ENCODE measurements around the gene CHPT1. TPM values are rescaled to one million over a fixed set of nuclear protein-coding genes. Genes with fewer than 3 reads are reported as not detected.

The CHPT1 gene
- 11.9 and 20.5 TPM in 2 replicates for polyA plus RNA-seq
- polyA minus RNA-seq: 15.8 and 16.6 TPM in 2 replicates

DNA sequence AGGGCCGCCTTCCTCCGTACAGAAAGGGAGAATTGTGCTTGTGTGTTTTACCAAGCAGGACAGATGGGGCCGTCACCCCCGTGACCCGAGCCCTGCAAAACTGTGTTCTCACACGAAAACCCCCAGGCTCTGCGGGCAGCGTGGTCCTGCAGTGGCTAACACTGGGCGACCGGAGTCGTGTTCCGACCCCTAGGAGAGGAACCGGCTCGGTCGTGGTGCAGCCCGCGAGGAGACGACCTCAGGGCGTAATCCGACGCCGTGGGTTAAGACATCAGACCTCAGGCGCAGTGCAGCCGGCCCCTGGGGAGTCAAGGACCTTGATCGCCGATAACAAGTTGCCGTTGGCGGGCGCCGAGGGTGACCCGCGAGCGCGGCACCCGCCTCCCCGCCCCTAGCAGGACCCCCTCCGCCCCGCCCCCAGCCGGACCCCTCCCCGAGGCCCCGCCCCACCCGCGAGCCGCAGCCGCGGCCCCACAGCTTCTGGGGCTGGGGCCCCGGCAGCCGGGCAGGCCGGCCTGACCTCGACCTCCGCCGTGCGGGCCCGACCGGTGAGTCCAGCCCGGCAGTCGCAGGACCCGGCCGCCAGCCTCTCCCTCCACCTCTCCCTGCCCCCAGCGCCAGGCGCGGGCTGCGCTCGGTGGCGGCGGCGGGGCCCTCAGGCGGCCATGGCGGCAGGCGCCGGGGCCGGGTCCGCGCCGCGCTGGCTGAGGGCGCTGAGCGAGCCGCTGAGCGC lies at the start of gene CHPT1:
Gene CHPT1 (plus strand): TSS at position 444 of the 733 bp plus-strand sequence. CDS start 222 bp downstream, at position 666.
- no peaks in the 10 kb centered on the region for H3K9me3 ChIP-seq (ENCODE audit: low read length)
- H3K4me3 ChIP-seq (ENCODE audit: low read length): peak within 1 kb of the TSS; percentile 91
- TF ChIP-seq, protein P1, sequence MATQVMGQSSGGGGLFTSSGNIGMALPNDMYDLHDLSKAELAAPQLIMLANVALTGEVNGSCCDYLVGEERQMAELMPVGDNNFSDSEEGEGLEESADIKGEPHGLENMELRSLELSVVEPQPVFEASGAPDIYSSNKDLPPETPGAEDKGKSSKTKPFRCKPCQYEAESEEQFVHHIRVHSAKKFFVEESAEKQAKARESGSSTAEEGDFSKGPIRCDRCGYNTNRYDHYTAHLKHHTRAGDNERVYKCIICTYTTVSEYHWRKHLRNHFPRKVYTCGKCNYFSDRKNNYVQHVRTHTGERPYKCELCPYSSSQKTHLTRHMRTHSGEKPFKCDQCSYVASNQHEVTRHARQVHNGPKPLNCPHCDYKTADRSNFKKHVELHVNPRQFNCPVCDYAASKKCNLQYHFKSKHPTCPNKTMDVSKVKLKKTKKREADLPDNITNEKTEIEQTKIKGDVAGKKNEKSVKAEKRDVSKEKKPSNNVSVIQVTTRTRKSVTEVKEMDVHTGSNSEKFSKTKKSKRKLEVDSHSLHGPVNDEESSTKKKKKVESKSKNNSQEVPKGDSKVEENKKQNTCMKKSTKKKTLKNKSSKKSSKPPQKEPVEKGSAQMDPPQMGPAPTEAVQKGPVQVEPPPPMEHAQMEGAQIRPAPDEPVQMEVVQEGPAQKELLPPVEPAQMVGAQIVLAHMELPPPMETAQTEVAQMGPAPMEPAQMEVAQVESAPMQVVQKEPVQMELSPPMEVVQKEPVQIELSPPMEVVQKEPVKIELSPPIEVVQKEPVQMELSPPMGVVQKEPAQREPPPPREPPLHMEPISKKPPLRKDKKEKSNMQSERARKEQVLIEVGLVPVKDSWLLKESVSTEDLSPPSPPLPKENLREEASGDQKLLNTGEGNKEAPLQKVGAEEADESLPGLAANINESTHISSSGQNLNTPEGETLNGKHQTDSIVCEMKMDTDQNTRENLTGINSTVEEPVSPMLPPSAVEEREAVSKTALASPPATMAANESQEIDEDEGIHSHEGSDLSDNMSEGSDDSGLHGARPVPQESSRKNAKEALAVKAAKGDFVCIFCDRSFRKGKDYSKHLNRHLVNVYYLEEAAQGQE (IDR thresholded peaks at IDR 0.05; ENCODE audit: borderline replicate concordance): no peak
- TF ChIP-seq POLR2AphosphoS5 (IDR thresholded peaks at IDR 0.05): peak; percentile 12
- peak; percentile 28 for TF ChIP-seq TAF1 (IDR thresholded peaks at IDR 0.05; ENCODE audit: low read depth)
- no peak for TF ChIP-seq SMC3 (conservative IDR thresholded peaks at IDR 0.05; ENCODE audit: poor library complexity)
- no peaks in the 10 kb centered on the region for H3F3A ChIP-seq (ENCODE audit: insufficient read depth, low read length, poor library complexity, severe bottlenecking)
- H2AFZ ChIP-seq (ENCODE audit: low read depth, low read length): peak within 1 kb of the TSS; percentile 75
- H3K36me3 ChIP-seq (ENCODE audit: insufficient read depth, low read length): no peaks in the 10 kb centered on the region
- no peaks in the 10 kb centered on the region for H3K79me2 ChIP-seq (replicated peaks; ENCODE audit: insufficient read depth, low read length)
- peak within 1 kb of the TSS; percentile 96 for H3K4me2 ChIP-seq (ENCODE audit: low read length)
- peak within 1 kb of the TSS; percentile 55 for H3K27ac ChIP-seq (ENCODE audit: low read length)
- no peaks in the 10 kb centered on the region for H3K27me3 ChIP-seq (ENCODE audit: insufficient read depth, low read depth, low read length)
- no peaks in the 10 kb centered on the region for H3K9me2 ChIP-seq (ENCODE audit: insufficient read depth, low read length)
- H4K20me1 ChIP-seq (ENCODE audit: insufficient read depth): no peaks in the 10 kb centered on the region
- H3K9ac ChIP-seq (ENCODE audit: low read length): peak within 1 kb of the TSS; percentile 83

DNA sequence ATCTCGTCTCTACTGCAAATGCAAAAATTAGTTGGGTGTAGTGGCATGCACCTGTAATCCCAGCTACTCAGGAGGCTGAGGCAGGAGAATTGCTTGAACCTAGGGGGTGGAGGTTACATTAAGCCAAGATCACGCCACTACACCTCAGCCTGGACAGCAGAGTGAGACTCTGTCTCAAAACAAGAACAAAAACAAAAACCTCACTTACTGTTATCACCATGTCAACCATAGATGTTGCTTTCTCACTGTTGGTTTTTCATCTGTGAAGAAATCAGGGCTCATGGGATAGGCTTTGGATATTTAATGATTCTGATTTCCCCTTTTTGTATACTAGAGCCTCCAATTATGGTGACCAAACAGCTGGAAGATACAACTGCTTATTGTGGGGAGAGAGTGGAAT lies 49.7 kb upstream of the CHPT1 start:
- no peaks in the 10 kb centered on the region for H4K20me1 ChIP-seq (ENCODE audit: insufficient read depth)
- H3K9me3 ChIP-seq (ENCODE audit: low read length): no peaks in the 10 kb centered on the region
- H3K9ac ChIP-seq (ENCODE audit: low read length): no peak overlapping the region
- H2AFZ ChIP-seq (ENCODE audit: low read depth, low read length): no peak overlapping the region
- H3K79me2 ChIP-seq (replicated peaks; ENCODE audit: insufficient read depth, low read length): no peaks in the 10 kb centered on the region
- H3K9me2 ChIP-seq (ENCODE audit: insufficient read depth, low read length): no peaks in the 10 kb centered on the region
- H3F3A ChIP-seq (ENCODE audit: insufficient read depth, low read length, poor library complexity, severe bottlenecking): no peaks in the 10 kb centered on the region
- H3K36me3 ChIP-seq (ENCODE audit: insufficient read depth, low read length): no peaks in the 10 kb centered on the region
- H3K27me3 ChIP-seq (ENCODE audit: insufficient read depth, low read depth, low read length): peaks cover 9% of the 10 kb centered on the region
- no peak overlapping the region for H3K27ac ChIP-seq (ENCODE audit: low read length)
- no peak overlapping the region for H3K4me3 ChIP-seq (ENCODE audit: low read length)
- TF ChIP-seq, protein P1 (IDR thresholded peaks at IDR 0.05; ENCODE audit: borderline replicate concordance): no peak
- TF ChIP-seq RAD21 (conservative IDR thresholded peaks at IDR 0.05) (no peak), SMC3 (conservative IDR thresholded peaks at IDR 0.05; ENCODE audit: poor library complexity) (no peak), EZH2 (IDR thresholded peaks at IDR 0.05; ENCODE audit: borderline replicate concordance, insufficient read depth, low read length, poor library complexity, severe bottlenecking) (no peak), POLR2AphosphoS5 (IDR thresholded peaks at IDR 0.05) (no peak), MXI1 (conservative IDR thresholded peaks at IDR 0.05; ENCODE audit: poor library complexity, severe bottlenecking) (no peak), EP300 (conservative IDR thresholded peaks at IDR 0.05; ENCODE audit: poor library complexity, severe bottlenecking) (no peak), TAF1 (IDR thresholded peaks at IDR 0.05; ENCODE audit: low read depth) (no peak)
- TF ChIP-seq, protein P2, sequence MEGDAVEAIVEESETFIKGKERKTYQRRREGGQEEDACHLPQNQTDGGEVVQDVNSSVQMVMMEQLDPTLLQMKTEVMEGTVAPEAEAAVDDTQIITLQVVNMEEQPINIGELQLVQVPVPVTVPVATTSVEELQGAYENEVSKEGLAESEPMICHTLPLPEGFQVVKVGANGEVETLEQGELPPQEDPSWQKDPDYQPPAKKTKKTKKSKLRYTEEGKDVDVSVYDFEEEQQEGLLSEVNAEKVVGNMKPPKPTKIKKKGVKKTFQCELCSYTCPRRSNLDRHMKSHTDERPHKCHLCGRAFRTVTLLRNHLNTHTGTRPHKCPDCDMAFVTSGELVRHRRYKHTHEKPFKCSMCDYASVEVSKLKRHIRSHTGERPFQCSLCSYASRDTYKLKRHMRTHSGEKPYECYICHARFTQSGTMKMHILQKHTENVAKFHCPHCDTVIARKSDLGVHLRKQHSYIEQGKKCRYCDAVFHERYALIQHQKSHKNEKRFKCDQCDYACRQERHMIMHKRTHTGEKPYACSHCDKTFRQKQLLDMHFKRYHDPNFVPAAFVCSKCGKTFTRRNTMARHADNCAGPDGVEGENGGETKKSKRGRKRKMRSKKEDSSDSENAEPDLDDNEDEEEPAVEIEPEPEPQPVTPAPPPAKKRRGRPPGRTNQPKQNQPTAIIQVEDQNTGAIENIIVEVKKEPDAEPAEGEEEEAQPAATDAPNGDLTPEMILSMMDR (IDR thresholded peaks at IDR 0.05; ENCODE audit: poor library complexity, severe bottlenecking): no peak
- no peak overlapping the region for H3K4me2 ChIP-seq (ENCODE audit: low read length)
